Esophagus squamous epithelium (tissue), 5 donors: Measurements from ENCODE around the gene RNF157. TPM values are rescaled to one million over a fixed set of nuclear protein-coding genes. Genes with fewer than 3 reads are reported as not detected.

Experiments used
- DNase-seq: peaks from one replicate; lab custom pipeline; 2025; lab: John Stamatoyannopoulos, UW
- H3K27ac ChIP-seq, 4 donors: fragments of 200-600 bp; sonication (generic); one replicate each; pipeline ENCODE4 v1.5.1; 2016 to 2019; ENCODE audit warnings: mild to moderate bottlenecking in 1 of 4
- H3K27me3 ChIP-seq, 4 donors: fragments of 200-600 bp; sonication (generic); 1 replicate in 3 of 4; 2 replicates in 1 of 4; pipeline versions ENCODE4 v1.5.1 to v1.6.0; 2017 to 2021; ENCODE audit warnings: antibody characterized with exemption in 1 of 4
- H3K36me3 ChIP-seq, 3 donors: fragments of 200-600 bp; sonication (generic); one replicate each; pipeline ENCODE4 v1.5.1; 2016 to 2019
- H3K4me1 ChIP-seq, 3 donors: fragments of 200-600 bp; sonication (generic); one replicate each; pipeline ENCODE4 v1.5.1; 2017 to 2019
- H3K4me3 ChIP-seq, 4 donors: fragments of 200-600 bp; sonication (generic); 1 replicate in 3 of 4; 2 replicates in 1 of 4; pipeline ENCODE4 v1.5.1; 2016 to 2019; ENCODE audit warnings: mild to moderate bottlenecking in 2 of 4, moderate library complexity in 1 of 4
- H3K9me3 ChIP-seq, 3 donors: fragments of 200-600 bp; sonication (generic); one replicate each; pipeline ENCODE4 v1.5.1; 2016 to 2019
- POLR2A ChIP-seq, 4 donors: fragments of 450-650 bp; IDR thresholded peaks; one replicate each; pipeline ENCODE4 v1.6.1; 2017; ENCODE audit warnings: antibody characterized with exemption in 4 of 4, mild to moderate bottlenecking in 4 of 4, moderate library complexity in 3 of 4
- WGBS, 2 donors: methylation state at CpG; one replicate each; pipeline ENCODE4 v1.1.5; 2018; 5-methylcytosine and 5-hydroxymethylcytosine counted together
- intact Hi-C: fragments of 100-400 bp; cut with DNase I; formaldehyde crosslinking; loops from one replicate; pipeline ENCODE4 v1.15.0; 2022
- total RNA-seq, 4 donors: library from RNA; depleted of rRNA; stranded (reverse); fragments of >200 nt; gene quantifications; one replicate each; pipeline ENCODE4 v1.1.0, GENCODE V29; 2016
- TF ChIP-seq, protein P1 (sequence below), 6 experiments: fragments of 450-650 bp in 4 of 6; fragments of 200-600 bp in 2 of 6; sonication (generic) in 2 of 6; IDR thresholded peaks; one replicate each; pipeline ENCODE4 v1.5.1; 2016 to 2019; ENCODE audit warnings: antibody characterized with exemption in 6 of 6, mild to moderate bottlenecking in 4 of 6, moderate library complexity in 4 of 6
- donor health status: DM: yes; HTN: yes; CAD: no.

The RNF157 gene
- total RNA-seq, 4 donors from 2014 or later = 0.11 to 3.4 (median 0.26) TPM

DNA sequence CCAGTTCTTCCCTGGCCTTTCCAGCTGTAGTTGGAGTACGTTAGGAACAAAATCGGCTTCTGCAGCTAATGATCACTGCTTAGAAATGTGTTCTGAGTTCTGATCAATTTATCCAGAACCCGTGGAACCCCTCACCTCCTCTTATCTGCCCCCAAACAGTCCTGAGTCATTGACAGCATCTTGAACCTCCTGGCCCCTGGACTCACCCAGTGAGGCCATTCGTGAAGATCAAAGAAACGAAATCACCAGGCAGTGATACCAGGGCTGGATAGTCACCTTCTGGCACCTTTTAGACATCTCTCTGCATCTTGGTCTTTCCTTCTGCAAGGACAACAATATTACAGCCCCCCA lies 119.7 kb downstream of the RNF157 start:
- intact Hi-C loops = loop anchor here (2.0 to 5.0 kb wide), 2 partner anchors 62 to 158 kb away; no protein-coding TSS in a partner anchor
- WGBS, 2 donors = 83 to 91% methylated on average over 4 to 5 of the region's 5 CpGs

DNA sequence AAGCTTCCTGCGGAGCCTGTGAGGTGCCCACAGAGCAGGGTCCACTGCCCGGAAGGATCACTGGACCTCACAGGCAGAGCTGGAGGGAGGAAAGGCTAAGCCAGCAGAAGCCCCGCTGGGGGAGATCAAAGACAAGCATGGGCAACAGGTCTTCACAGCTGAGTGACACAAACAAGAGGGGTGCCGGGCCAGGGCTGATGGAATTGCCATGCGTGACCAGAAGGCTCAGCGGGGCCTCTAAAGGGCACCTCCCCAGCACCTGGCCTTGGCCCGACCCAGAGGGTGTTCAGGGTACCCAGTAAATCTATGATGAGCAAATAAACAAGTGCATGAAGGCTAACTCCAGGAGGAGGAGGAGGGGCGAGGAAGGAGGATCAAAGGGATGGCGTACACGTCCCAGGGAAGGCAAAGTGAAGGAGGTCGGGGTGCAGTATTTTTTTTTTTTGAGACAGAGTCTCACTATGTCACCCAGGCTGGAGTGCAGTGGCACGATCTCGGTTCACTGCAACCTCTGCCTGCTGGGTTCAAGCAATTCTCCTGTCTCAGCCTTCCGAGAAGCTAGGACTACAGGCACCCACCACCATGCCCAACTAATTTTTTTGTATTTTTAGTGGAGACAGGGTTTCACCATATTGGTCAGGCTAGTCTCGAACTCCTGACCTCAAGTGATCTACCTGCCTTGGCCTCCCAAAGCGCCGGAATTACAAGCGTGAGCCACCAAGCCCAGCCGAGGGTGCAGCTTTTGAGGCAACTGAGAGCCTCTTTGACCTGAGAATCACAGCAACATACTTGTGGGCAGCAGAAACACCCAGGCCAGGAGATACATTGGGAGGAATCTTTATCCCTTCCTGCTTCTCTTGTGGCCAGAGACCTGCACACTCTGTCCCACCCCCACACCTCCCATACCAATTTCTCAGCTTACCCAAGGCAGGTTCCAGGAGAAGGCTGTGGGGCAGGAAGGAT lies 120.6 kb downstream of the RNF157 start:
- intact Hi-C loops = loop anchor here (2.0 to 5.0 kb wide), 2 partner anchors 63 to 159 kb away; no protein-coding TSS in a partner anchor
- H3K27me3 ChIP-seq = no peaks in the 10 kb centered on the region
- 80 to 81% methylated on average over 12 to 18 of the region's 19 CpGs for WGBS, 2 donors
- no peak overlapping the region for H3K27ac ChIP-seq
- no peak overlapping the region for H3K4me3 ChIP-seq
- H3K4me1 ChIP-seq = peaks cover 6 to 15% (median 10%) of the 10 kb centered on the region in 3 donors
- H3K36me3 ChIP-seq = no peaks in the 10 kb centered on the region
- DNase-seq = no peak
- TF ChIP-seq, protein P1, sequence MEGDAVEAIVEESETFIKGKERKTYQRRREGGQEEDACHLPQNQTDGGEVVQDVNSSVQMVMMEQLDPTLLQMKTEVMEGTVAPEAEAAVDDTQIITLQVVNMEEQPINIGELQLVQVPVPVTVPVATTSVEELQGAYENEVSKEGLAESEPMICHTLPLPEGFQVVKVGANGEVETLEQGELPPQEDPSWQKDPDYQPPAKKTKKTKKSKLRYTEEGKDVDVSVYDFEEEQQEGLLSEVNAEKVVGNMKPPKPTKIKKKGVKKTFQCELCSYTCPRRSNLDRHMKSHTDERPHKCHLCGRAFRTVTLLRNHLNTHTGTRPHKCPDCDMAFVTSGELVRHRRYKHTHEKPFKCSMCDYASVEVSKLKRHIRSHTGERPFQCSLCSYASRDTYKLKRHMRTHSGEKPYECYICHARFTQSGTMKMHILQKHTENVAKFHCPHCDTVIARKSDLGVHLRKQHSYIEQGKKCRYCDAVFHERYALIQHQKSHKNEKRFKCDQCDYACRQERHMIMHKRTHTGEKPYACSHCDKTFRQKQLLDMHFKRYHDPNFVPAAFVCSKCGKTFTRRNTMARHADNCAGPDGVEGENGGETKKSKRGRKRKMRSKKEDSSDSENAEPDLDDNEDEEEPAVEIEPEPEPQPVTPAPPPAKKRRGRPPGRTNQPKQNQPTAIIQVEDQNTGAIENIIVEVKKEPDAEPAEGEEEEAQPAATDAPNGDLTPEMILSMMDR (IDR thresholded peaks at IDR 0.05) = no peak
- TF ChIP-seq POLR2A (IDR thresholded peaks at IDR 0.05) = no peak
- H3K9me3 ChIP-seq = no peaks in the 10 kb centered on the region

More for the DNA sequence above, 119.7 kb downstream of the RNF157 start:
- no peaks in the 10 kb centered on the region for H3K9me3 ChIP-seq
- no peak overlapping the region for H3K27ac ChIP-seq
- H3K27me3 ChIP-seq = no peaks in the 10 kb centered on the region
- peaks cover 6 to 15% (median 10%) of the 10 kb centered on the region in 3 donors for H3K4me1 ChIP-seq
- no peak for TF ChIP-seq POLR2A (IDR thresholded peaks at IDR 0.05)
- TF ChIP-seq, protein P1 (IDR thresholded peaks at IDR 0.05) = no peak
- no peaks in the 10 kb centered on the region for H3K36me3 ChIP-seq
- no peak overlapping the region for H3K4me3 ChIP-seq
- no peak for DNase-seq

- H3K36me3 ChIP-seq = no peaks in the 10 kb centered on the region
These were observed 125.0 kb downstream of the RNF157 start for GRCh38 chr17:76115138-76115754.

GRCh38 chr17:76111956-76112355 lies 128.3 kb downstream of the RNF157 start:
- WGBS, 2 donors = 77 to 85% methylated on average over 2 of the region's 2 CpGs
- intact Hi-C loops = no loop called here
- TF ChIP-seq, protein P1 (IDR thresholded peaks at IDR 0.05) = no peak
- no peak for TF ChIP-seq POLR2A (IDR thresholded peaks at IDR 0.05)

More at GRCh38 chr17:76115138-76115754, 125.0 kb downstream of the RNF157 start:
- intact Hi-C loops = no loop called here
- TF ChIP-seq, protein P1 (IDR thresholded peaks at IDR 0.05) = no peak
- TF ChIP-seq POLR2A (IDR thresholded peaks at IDR 0.05) = no peak
- H3K4me1 ChIP-seq = no peaks in the 10 kb centered on the region
- H3K27ac ChIP-seq = no peak overlapping the region
- no peak overlapping the region for H3K4me3 ChIP-seq
- WGBS, 2 donors = 89 to 92% methylated on average over 4 to 7 of the region's 7 CpGs
- H3K27me3 ChIP-seq = no peaks in the 10 kb centered on the region
- H3K9me3 ChIP-seq = no peaks in the 10 kb centered on the region
- DNase-seq = no peak

More at GRCh38 chr17:76111956-76112355, 128.3 kb downstream of the RNF157 start:
- H3K4me1 ChIP-seq = peaks cover 0 to 2% (median 0%) of the 10 kb centered on the region in 3 donors
- H3K4me3 ChIP-seq = no peak overlapping the region
- no peaks in the 10 kb centered on the region for H3K27me3 ChIP-seq
- DNase-seq = no peak
- no peak overlapping the region for H3K27ac ChIP-seq
- H3K9me3 ChIP-seq = no peaks in the 10 kb centered on the region
- no peaks in the 10 kb centered on the region for H3K36me3 ChIP-seq
